C1 segment of cervical spinal cord (tissue), 14 donors: ENCODE data around the gene TMEM170A.

Experiments used
- DNase-seq, 14 donors: peaks; one replicate each; lab custom pipeline; 2025; lab: John Stamatoyannopoulos, UW

The TMEM170A gene

DNA sequence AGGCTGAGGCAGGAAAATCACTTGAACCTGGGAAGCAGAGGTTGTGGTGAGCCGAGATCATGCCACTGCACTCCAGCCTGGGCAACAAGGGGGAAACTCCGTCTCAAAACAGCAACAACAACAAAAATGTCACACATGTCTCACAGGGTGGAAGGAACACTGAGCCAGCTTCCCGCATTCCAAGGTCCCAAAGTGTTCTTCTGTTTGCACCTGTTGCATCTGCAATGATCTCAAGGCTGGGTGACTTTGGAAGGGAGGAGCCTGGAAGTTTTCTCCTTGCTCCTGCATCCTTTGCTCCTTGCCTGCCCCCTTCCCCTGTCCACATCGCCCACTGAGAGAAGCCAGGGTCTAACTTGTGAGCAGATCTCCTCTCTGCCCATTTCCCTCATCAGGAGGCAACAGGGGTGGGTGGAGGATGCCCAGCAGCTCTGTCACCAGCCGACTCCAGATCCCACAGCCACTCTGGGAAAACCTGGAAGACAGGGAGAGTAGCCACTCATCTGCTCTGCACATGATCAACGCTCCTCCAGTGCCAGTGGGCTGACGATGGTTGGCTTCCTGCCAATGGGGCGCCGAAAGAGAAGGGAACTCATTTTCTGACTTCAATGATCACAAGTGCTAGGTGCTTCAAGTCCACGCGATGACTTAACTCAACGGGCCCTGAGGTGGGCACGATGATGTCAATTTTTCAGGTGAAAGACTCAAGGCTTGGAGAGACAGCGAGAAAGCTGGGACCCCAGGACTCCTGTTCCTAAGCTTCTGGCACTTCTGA, 18.1 kb upstream of the TMEM170A start:
- peak in 2 of 14 donors; percentile 13 to 14 for DNase-seq

DNA sequence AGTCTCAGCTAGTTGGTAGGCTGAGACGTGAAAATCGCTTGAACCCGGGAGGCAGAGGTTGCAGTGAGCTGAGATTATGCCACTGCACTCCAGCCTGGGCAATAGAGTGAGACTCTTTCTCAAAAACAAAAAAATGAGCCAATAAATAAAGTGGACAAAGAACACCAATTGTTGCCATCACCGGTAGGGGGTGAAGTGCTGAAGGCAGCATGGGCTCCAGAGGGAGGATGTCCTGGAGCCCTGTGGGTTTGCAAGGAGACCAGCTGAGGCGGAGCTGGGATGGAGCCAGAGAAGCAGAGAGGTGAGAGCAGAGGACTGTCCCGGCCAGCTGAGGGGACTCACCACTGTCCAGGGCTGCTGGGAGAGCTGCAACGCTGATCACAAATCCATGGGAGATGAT, 17.0 kb upstream of the TMEM170A start:
- no peak for DNase-seq

DNA sequence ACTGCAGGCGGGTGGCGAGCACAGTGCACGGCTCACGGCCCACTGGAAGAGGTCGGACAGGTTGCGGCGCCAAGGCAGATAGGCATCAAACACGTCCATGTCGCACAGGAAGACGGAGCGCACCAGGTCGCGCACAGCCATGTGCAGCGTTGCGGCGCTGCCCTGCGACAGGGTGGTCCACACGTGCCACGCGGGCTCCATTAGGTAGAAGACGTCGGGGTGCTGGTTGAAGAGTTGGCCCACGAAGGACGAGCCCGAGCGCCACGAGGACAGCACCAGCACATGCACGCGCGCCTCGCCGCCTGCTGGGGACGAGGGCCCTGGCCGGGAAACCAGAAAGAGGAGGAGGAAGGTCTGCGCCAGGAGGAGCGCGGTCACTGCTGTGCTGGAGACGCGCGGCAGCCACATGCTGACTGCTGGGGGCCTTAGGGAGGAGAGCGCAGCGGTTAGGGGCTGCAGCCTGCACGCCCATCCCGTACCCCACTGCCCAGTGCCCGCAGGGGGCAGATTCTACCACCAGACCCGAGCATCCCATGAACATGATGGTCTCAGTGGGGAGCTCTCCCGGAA, 15.0 kb upstream of the TMEM170A start:
- no peak for DNase-seq

DNA sequence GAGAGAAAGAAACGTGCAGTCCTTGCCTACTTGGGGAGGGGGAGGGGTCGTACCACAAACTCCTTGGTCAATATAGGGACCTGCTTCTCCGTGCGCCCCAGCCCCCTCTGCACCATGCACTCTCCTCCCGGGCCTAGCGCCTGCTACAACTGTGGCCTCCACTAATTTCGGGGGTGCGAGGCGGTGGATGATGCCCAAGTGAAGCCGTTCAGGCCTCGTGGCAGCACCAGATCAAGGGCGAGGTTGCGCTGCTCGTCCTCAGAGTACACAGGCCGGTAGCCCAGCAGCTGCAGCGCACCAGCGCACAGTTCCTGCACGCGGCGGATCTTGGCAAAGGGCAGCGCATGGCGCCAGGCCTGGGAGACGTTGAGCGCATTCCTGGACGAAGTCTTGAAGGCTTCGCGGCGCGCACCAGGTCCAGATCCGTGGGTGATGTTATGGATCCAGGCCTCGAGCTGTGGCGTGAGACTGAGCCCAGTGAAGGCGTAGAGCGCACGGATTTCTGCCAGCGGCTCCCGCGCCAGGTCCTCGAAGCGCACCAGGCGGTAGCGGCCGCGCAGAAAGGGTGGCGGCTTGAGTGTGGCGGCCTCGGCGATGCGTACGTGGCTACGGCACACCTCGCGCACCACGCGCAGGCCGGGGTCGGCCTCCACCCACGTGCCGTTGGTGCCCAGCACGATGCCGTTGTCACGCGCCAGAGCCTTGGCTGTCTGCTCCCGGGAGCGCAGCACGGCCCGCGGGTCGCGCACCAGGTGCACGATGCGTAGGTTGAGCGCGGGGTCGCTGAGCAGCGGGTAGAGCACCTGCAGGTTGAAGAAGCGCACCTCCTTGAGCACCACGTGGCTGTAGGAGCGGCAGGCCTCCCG, 14.2 kb upstream of the TMEM170A start:
- DNase-seq = no peak

DNA sequence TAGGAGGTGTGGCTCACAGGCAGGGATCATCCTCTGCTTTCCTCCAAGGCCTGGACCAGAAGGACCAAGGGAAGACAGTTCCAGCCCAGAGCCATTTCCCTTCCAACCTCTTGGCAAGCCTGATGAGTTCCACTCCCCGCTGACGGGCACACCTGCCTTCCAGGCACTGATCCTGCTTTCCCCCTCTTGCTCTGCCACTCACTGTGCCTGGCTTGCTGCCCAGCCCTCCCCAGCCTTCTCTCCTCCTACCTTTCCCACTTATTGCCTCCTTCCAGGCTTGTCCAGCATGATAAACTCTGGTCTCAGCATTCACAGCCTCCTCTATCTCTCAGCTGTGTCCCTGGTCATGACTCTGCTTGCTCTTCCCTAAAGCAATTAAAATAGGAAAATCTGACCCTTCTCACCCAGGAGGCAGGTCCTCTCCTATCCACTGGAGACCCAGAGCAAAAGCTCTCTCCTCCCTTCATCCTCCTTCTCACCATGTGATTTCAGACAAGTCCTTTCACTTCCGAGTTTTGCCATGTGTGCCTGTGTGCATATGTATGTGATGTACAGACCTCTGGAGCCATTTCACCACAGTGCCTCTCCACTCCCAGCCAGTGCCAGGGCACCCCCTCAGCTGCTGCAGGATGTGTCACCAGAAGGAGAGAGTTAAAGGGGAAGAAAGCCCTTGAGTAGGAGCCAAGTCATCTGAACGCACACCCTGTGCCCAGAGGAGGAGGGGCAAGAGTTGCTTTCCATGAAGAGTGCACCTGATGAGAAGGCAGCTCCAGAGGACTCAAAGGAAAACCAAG, 13.4 kb upstream of the TMEM170A start:
- DNase-seq = peak in 5 of 14 donors; percentile 23 to 97 (median 32)

DNA sequence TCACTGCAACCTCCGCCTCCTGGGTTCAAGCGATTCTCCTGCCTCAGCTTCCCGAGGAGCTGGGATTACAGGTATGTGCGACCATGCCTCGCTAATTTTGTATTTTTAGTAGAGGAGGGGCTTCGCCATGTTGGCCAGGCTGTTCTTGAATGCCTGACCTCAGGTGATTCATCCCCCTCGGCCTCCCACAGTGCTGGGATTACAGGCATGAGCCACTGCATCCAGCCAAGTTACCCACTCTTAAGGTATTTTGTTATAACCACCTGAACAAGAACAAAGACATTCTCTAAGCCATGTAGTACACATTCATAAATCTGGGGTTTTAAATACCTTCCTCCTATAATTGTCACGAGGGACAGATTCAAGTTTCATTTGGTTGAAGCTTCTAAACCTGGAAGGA, 12.3 kb upstream of the TMEM170A start:
- no peak for DNase-seq

DNA sequence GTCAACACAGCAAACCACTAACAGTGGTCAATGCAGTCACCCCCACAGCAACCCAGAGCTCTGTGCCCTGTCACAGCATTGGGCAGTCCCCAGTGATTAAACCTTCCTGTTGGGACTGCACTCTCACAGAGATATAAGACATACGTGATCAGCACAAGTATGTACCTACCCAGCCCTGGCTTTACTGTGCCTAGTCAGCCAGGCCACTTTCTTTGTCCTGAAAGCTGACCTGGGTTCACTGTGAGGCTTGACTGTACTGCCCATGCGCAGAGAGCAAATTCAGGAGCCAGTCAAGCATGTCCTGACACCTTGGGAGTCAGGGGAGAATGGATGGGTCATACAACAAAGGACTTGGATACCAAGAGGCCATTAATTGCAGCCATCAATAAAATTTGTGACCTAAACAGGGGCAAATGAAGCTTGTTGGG, 10.9 kb upstream of the TMEM170A start:
- DNase-seq = no peak

DNA sequence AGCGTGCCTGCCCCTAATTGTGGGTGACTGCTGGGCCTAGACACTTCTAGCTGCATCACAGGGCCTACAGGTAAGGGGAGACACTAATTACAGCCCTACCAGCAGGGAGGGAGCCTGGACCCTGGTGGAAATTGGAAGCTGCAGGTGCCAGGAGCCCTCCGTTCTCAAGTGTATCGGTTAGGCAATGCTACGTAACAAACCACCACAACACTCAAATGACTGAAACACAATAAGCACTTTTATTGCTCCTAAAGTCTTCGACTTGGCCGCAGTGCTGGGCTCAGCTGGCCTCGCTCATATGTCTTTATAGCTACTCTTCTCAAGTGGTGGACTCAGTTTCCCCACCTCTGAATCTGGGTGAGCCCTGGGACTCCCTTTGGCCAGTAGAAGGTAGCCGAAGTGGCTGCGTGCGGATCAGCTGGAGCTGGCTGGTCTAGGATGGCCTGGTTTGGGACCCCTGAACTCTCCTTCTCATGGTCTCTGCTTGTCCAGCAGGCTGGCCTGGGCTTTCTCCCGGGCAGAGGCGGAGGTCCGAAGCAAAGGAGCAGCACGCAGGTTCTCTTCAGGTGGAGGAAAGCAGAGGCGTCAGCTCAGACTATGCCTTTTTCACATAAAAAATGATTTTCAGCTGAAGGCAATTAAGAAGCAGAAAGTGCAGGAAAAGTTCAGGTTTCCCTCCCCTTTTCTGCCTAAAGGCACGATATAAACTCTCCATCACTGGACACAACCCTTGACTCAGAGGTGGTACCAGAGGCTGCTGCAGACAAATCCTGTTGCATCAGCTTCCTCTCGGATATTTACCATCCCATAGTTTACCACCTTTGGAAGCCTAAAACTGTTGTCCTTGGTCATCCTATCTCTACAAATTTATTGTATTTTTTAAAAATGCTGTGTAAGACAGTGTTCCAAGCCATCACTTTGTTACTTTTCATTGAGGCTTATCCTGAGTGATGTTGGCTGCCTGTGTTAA, 8.7 kb upstream of the TMEM170A start:
- no peak for DNase-seq

DNA sequence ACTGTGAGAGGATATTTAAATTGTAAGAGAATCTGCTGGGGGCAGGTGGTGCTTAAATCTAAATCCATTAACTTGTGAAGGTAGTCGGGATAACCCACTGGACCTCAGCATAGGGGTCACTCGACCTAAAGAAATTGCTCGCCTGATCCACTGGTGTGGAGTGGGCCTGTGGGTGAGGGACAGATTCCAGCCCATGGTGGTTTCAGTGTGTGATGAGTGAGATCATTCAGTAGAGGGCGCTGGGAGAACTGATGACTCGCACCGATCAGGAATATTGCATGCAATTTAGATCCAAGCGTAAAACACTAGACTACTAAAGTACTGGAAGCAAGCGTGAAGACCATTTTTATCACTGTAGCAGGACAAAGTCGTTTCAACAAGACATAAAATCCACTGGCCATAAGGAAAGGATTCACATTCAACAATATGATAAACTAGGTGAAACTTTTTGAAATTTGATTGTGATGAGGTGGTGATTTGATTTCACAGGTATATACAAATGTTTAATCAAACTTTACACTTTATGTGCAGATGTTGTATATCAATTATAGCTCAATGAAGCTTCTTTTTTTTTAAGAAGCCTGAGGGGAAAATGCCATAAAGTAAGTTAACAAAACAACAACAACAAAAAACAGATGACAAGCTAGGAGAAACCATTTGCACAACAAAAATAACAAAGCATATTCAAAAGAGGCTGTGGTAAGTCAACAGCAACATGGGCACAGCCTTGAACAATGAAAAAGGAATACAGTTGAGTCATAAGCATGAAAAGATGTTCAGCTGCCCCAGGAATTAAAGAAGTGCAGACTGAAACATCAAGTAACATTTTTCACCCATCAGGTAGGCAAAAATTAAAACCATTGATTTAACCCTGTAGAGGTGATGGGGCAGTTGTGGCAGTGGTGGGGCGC, 7.5 kb upstream of the TMEM170A start:
- peak in 11 of 14 donors; percentile 10 to 69 (median 29) for DNase-seq

DNA sequence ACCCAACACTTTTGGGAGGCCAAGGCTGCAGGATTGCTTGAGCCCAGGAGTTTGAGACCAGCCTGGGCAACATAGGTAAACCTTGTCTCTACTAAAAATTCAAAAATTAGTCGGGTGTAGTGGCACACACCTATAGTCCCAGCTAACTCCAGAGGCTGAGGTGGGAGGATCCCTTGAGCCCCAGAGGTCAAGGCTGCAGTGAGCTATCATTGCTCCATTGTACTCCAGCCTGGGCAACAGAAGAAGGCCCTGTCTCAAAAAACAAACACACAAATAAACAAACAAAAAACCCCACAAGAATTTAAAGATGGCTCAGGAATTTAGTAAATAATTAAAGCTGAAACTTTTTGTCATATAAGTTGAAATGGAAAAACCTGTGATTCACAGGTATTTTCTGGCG, 2.3 kb upstream of the TMEM170A start:
- no peak for DNase-seq

DNA sequence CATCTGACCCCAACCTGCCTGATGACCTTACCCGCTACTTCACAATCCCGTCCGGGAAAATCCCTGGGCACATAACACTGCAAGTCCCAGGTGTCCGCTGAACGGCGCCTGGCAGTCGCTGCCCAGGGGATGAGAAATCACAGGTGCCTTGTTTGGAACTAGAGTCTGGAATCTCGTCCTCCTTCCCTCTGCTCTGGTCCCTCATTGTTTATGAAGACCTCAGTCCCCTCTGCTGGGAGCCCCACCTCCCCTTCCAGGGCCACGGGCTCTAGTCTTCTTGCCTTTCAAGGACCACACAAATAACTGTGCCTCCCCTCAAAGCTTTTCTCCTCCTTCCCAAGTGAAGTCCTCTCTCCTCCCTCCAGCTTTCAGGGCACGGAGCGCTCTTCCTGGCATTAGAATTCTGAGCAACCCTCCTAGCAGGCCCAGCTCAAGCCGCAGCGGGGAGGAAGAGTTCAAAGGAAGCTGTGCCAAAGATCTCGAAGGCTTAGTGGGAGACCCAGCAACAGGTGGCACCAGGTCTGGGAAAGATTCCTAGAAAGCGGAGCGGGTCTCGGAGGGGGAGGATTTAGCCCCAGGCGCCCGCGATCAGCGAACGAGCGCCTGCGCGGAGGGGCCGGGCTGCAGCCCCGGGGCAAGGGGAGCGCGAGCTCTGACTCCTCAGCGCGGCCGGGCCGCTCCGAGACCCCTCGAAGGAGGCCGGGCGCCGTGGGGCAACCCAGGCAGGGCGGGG, 934 bp downstream of the TMEM170A start:
- peak in 7 of 14 donors; percentile 29 to 76 (median 52) for DNase-seq

DNA sequence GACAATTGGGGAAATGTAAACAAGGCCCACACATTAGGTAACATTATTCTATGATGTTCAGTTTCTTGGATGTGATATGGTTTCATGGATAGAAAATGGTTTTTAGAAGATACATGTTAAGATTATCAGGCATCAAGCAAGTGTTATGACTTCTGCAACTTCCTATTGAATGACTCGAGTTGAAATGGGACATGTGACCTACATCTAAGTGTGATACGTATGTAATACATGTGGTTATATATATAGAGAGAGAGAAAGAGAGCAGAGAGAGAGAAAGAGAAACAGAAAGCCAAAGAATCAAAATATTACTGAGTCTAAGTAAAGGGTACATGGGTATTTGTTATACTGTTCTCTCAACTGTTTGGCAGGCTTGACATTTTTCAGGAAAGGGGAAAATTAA, 1.7 kb downstream of the TMEM170A start:
- no peak for DNase-seq

DNA sequence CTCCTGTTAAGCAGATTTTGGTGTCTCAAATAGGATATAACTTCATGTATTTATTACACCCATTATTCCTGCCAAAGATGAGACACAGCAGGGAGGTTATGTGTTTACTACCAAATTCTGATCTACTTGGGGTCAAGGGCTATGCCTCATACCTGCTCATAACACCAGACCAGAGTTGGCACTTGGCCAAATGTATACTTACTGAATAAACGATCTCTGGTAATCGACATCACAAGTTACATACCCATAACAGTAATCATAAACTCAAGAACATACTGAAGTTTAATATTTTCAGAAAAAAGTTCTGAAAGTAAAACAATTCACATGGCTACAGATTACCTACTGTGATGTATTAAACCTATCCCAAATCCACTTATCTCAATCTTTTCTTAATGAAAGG, 2.9 kb downstream of the TMEM170A start:
- DNase-seq = no peak

DNA sequence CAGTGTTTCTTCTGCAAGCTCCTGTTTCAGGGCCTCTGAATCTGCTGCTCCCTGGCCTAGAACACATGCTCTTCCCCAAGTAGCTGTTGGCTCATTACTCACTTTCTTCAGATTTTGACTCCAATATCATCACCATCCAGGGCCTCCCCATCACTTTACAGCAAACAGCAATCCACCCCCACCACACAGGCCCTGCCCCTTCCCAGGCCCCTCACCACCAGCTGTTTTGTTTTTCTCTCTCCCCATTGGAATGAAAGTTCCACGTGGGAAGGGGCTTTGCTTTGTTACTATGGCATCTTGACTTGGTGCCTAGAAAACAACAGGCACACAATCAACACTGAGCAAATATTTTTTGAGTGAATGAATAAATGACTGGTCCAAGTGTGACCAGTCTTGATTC, 4.0 kb downstream of the TMEM170A start:
- DNase-seq = peak in 3 of 14 donors; percentile 7 to 27 (median 10)

DNA sequence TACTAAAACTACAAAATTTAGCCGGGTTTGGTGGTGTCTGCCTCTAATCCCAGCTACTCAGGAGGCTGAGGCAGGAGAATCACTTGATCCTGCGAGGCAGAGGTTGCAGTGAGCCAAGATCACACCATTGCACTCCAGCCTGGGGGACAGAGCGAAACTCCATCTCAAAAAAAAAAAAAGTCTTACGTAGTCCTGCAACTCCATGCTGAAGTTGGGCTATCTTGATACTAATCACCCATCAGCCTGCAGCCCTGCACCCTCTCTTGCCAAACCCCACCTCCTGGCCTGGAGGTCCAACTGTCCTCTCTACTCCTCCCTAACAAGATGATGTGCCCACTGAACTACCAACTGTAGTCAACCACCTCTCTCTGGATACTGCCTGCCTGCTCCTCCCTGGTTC, 4.8 kb downstream of the TMEM170A start:
- no peak for DNase-seq

DNA sequence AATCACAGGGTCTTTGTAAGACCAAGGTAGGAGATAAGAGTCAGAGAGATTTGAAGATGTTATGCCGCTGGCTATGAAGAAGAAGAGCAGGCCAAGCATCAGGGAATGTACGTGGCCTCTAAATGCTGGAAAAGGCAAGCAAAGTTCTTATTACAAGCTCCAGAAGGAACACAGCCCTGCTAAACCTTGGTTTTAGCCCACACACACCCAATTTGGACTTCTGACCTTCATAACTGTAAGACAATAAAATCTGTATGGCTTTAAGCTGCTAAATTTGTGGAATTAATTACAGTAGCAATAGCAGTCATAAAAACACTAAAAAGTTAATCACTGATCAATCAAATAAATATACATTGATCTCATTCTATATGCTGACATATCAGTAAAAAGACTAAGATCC, 6.0 kb downstream of the TMEM170A start:
- no peak for DNase-seq

DNA sequence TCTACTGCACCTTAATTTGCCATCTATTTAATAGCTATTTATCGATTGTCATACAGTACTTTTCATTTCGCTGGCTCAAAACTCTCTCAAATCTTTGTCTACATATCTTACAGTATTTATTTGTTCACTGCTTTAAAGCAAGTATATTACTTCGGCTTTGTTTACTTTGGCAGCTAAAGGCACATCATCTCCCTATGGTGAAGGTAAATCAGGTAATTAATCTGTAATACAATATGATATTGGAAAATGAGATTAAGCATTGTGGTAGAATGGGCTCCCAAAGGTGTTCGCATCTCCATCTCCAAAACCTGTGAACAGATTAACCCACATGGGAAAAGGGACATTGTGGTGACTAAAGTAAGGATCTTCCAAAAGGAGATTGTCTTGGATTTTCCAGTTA, 6.5 kb downstream of the TMEM170A start:
- no peak for DNase-seq

DNA sequence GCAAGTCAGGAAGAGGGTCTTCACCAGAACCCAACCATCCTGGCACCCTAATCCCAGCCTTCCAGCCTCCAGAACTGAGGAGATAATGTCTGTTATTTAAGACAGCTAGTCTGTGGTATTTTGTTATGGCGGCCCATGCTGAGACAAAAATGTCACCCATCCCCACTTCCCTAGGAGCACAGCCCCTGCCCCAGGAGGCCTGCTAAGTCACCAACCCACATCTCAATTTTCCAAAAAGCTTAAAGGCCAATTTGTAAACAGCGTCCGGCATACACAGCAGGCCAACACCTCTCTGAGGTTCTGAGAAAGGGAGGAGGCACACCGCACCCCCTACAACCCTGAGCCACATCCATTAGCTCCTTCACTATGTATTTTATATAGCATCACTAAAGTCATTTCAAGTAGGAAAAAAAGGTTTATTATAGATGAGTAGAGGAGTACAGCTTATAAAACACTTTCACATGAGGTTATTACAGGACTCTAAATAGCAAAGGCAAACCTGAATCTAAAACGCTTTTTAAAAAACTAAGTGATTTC, 6.9 kb downstream of the TMEM170A start:
- no peak for DNase-seq
